ENCODE results near the gene SNAP29.

GRCh38 chr22:20906387-20906767 lies 47.6 kb downstream of the SNAP29 start:
- TF ChIP-seq POLR2AphosphoS5 (IDR thresholded peaks at IDR 0.05; ENCODE audit: low read depth, low read length) = no peak
- no peak for TF ChIP-seq CTCF (IDR thresholded peaks at IDR 0.05)
- no peak for TF ChIP-seq REST (IDR thresholded peaks at IDR 0.05; ENCODE audit: insufficient read depth in 1 of 2, low read depth in 2 of 2, low read length in 1 of 2)
- no peak for TF ChIP-seq SIN3A (IDR thresholded peaks at IDR 0.05; ENCODE audit: borderline replicate concordance, insufficient read depth, low read depth, low read length)

Data from Panc1 (cell line).